H1 (cell line): Measurements from ENCODE around the gene FBXW5. TPM values are rescaled to one million over a fixed set of nuclear protein-coding genes. Genes with fewer than 3 reads are reported as not detected.

Source experiments
- CTCF ChIA-PET: fragments of 300-600 bp; sonication (Branson Sonifier 250); formaldehyde crosslinking; loops from one replicate; lab custom pipeline; 2021; ENCODE audit not compliant: partially characterized antibody; lab: Charles Lee
- POLR2A ChIA-PET: fragments of 300-600 bp; sonication (Branson Sonifier 250); formaldehyde crosslinking; loops from one replicate; lab custom pipeline; 2021; ENCODE audit warnings: inconsistent platforms; ENCODE audit not compliant: partially characterized antibody; lab: Charles Lee
- DNase-seq, 2 experiments: peaks; one replicate each; pipeline versions ENCODE4 v3.0.0 to v3.0.0-alpha.2; 2010 to 2022; ENCODE audit warnings: low spot score in 2 of 2, low read depth in 1 of 2, mixed read lengths in 1 of 2
- FAIRE-seq: peaks from 2 replicates; lab custom pipeline; 2011; peaks lifted over from hg19 to GRCh38; lab: Jason Lieb, UNC
- H2AFZ ChIP-seq: 2 replicates; pipeline ENCODE4 v1.8.1; 2012; ENCODE audit warnings: low read length, inconsistent platforms
- H2AK5ac ChIP-seq: 2 replicates; pipeline ENCODE4 v1.6.1; 2013; ENCODE audit warnings: low read depth, low read length
- H2BK120ac ChIP-seq: replicated peaks from 2 replicates; pipeline ENCODE3; 2013; ENCODE audit warnings: low read depth, low read length, inconsistent platforms
- H2BK12ac ChIP-seq: 2 replicates; pipeline ENCODE4 v1.6.1; 2013; ENCODE audit warnings: low read depth, low read length
- H2BK15ac ChIP-seq: 2 replicates; pipeline ENCODE4 v1.6.1; 2013; ENCODE audit warnings: low read length
- H2BK20ac ChIP-seq: 2 replicates; pipeline ENCODE4 v1.6.1; 2013; ENCODE audit warnings: low read length
- H2BK5ac ChIP-seq: 2 replicates; pipeline ENCODE4 v1.6.1; 2013; ENCODE audit warnings: low read depth, low read length
- H3K14ac ChIP-seq: 2 replicates; pipeline ENCODE4 v1.6.1; 2013; ENCODE audit warnings: inconsistent platforms; ENCODE audit not compliant: insufficient read length
- H3K18ac ChIP-seq: 2 replicates; pipeline ENCODE4 v1.6.1; 2013; ENCODE audit warnings: low read length; ENCODE audit errors: extremely low read depth
- H3K23ac ChIP-seq: 2 replicates; pipeline ENCODE4 v1.6.1; 2013; ENCODE audit warnings: inconsistent platforms; ENCODE audit not compliant: insufficient read length
- H3K23me2 ChIP-seq: 2 replicates; pipeline ENCODE4 v1.6.1; 2013; ENCODE audit warnings: low read depth, low read length
- H3K27ac ChIP-seq: 2 replicates; pipeline ENCODE4 v1.6.1; 2011; ENCODE audit warnings: low read depth, low read length, inconsistent platforms
- H3K27me3 ChIP-seq, 4 experiments: replicated peaks in 1 of 4; 1 replicate in 1 of 4; 2 replicates in 3 of 4; pipeline versions ENCODE4 v1.6.1 to v1.8.1; 2011 to 2013; ENCODE audit warnings: low read length in 3 of 4, mild to moderate bottlenecking in 3 of 4, inconsistent platforms in 2 of 4, mixed read lengths in 2 of 4, moderate library complexity in 1 of 4; ENCODE audit not compliant: control insufficient read depth in 3 of 4, insufficient read depth in 3 of 4; ENCODE audit errors: extremely low read depth in 1 of 4
- H3K36me3 ChIP-seq, 4 experiments: 2 replicates each; pipeline versions ENCODE4 v1.6.1 to v1.8.1; 2011 to 2013; ENCODE audit warnings: mild to moderate bottlenecking in 4 of 4, low read length in 3 of 4, moderate library complexity in 2 of 4, control low read depth in 1 of 4, inconsistent platforms in 1 of 4; ENCODE audit not compliant: insufficient read depth in 4 of 4, control insufficient read depth in 2 of 4
- H3K4ac ChIP-seq: replicated peaks from 2 replicates; pipeline ENCODE3; 2013; ENCODE audit warnings: low read length, low read depth, mixed read lengths, inconsistent platforms; ENCODE audit not compliant: insufficient read length
- H3K4me1 ChIP-seq, 4 experiments: replicated peaks in 1 of 4; 1 replicate in 1 of 4; 2 replicates in 3 of 4; pipeline versions ENCODE4 v1.6.1 to v1.8.1; 2011 to 2013; ENCODE audit warnings: low read length in 3 of 4, inconsistent platforms in 2 of 4, mixed read lengths in 1 of 4; ENCODE audit not compliant: insufficient read depth in 4 of 4, control insufficient read depth in 3 of 4
- H3K4me2 ChIP-seq, 2 experiments: 2 replicates each; pipeline versions ENCODE4 v1.6.1 to v1.8.1; 2011 to 2013; ENCODE audit warnings: low read depth in 2 of 2, low read length in 2 of 2, control low read depth in 1 of 2, inconsistent platforms in 1 of 2, mild to moderate bottlenecking in 1 of 2; ENCODE audit not compliant: insufficient read depth in 1 of 2
- H3K4me3 ChIP-seq, 4 experiments: fragments of 200-600, 300-600 bp in 1 of 4; sonication (generic), shearing (Covaris generic), sonication (Bioruptor Twin) in 1 of 4; 2 replicates each; pipeline versions ENCODE4 v1.5.1 to v1.8.1; 2011 to 2016; ENCODE audit warnings: low read length in 4 of 4, low read depth in 3 of 4, control low read depth in 2 of 4, inconsistent platforms in 2 of 4, mild to moderate bottlenecking in 2 of 4, mixed read lengths in 1 of 4, moderate library complexity in 1 of 4; ENCODE audit not compliant: insufficient read depth in 2 of 4; ENCODE audit errors: extremely low read depth in 1 of 4
- H3K56ac ChIP-seq: replicated peaks from 2 replicates; pipeline ENCODE3; 2013; ENCODE audit warnings: low read depth, mild to moderate bottlenecking, mixed read lengths, low read length, inconsistent platforms; ENCODE audit not compliant: insufficient read length
- H3K79me1 ChIP-seq: 2 replicates; pipeline ENCODE4 v1.6.1; 2013; ENCODE audit warnings: low read depth, low read length, control low read depth
- H3K79me2 ChIP-seq, 2 experiments: 2 replicates each; pipeline versions ENCODE4 v1.6.1 to v1.8.1; 2012 to 2013; ENCODE audit warnings: low read length in 2 of 2, mild to moderate bottlenecking in 2 of 2, inconsistent platforms in 1 of 2; ENCODE audit not compliant: insufficient read depth in 2 of 2, control insufficient read depth in 1 of 2
- H3K9ac ChIP-seq, 4 experiments: replicated peaks in 1 of 4; 1 replicate in 1 of 4; 2 replicates in 3 of 4; pipeline versions ENCODE4 v1.6.1 to v1.8.1; 2011 to 2013; ENCODE audit warnings: low read depth in 3 of 4, low read length in 3 of 4, control low read depth in 2 of 4, mild to moderate bottlenecking in 2 of 4, moderate library complexity in 2 of 4, inconsistent platforms in 1 of 4; ENCODE audit errors: extremely low read depth in 1 of 4
- H3K9me3 ChIP-seq, 2 experiments: 2 replicates each; pipeline versions ENCODE4 v1.6.1 to v1.8.1; 2012 to 2013; ENCODE audit warnings: mild to moderate bottlenecking in 2 of 2, moderate library complexity in 2 of 2, control low read depth in 1 of 2, inconsistent platforms in 1 of 2, low read depth in 1 of 2, low read length in 1 of 2, mixed read lengths in 1 of 2; ENCODE audit not compliant: insufficient read depth in 2 of 2
- H4K20me1 ChIP-seq, 2 experiments: replicated peaks in 1 of 2; 2 replicates each; pipeline versions ENCODE3 to v1.8.1; 2011 to 2013; ENCODE audit warnings: inconsistent platforms in 2 of 2, low read length in 2 of 2, mild to moderate bottlenecking in 1 of 2; ENCODE audit not compliant: insufficient read depth in 2 of 2, control insufficient read depth in 1 of 2
- H4K5ac ChIP-seq: 2 replicates; pipeline ENCODE4 v1.6.1; 2013; ENCODE audit warnings: low read length, low read depth, mixed read lengths, inconsistent platforms; ENCODE audit not compliant: insufficient read length
- H4K8ac ChIP-seq: 2 replicates; pipeline ENCODE4 v1.8.0; 2013; ENCODE audit warnings: mild to moderate bottlenecking, moderate library complexity, low read length, inconsistent platforms; ENCODE audit not compliant: insufficient read depth; ENCODE audit errors: extremely low read depth
- H4K91ac ChIP-seq: replicated peaks from 2 replicates; pipeline ENCODE3; 2013; ENCODE audit warnings: low read length, mixed read lengths, inconsistent platforms; ENCODE audit not compliant: insufficient read length
- ASH2L ChIP-seq: fragments of 200-600, 300-600 bp; sonication (generic); IDR thresholded peaks from one replicate; pipeline ENCODE4 v1.7.1; 2017; ENCODE audit warnings: low read length
- CHD1 ChIP-seq: IDR thresholded peaks from 2 replicates; pipeline ENCODE4 v1.6.1; 2012; ENCODE audit warnings: low read depth, low read length, improper control_type of control experiment
- EP300 ChIP-seq, 2 experiments: IDR thresholded peaks; 1 replicate in 1 of 2; 2 replicates in 1 of 2; pipeline ENCODE4 v1.6.1; 2011 to 2012; ENCODE audit warnings: low read depth in 2 of 2, low read length in 2 of 2, mild to moderate bottlenecking in 2 of 2, borderline replicate concordance in 1 of 2, inconsistent platforms in 1 of 2, moderate library complexity in 1 of 2
- JUND ChIP-seq: IDR thresholded peaks from 2 replicates; pipeline ENCODE4 v1.6.1; 2011; ENCODE audit warnings: mild to moderate bottlenecking, improper control_type of control experiment, low read length
- PHF8 ChIP-seq: fragments of 200-600 bp; sonication (generic); conservative IDR thresholded peaks from 2 replicates; pipeline ENCODE4 v1.7.1; 2012; ENCODE audit warnings: low read depth, mild to moderate bottlenecking, inconsistent platforms, low read length, moderate library complexity
- POU5F1 ChIP-seq: IDR thresholded peaks from 2 replicates; pipeline ENCODE4 v1.6.1; 2011; ENCODE audit warnings: low read depth, mild to moderate bottlenecking, low read length, moderate library complexity
- RBBP5 ChIP-seq: IDR thresholded peaks from 2 replicates; pipeline ENCODE4 v1.7.1; 2012; ENCODE audit warnings: low read depth, mild to moderate bottlenecking, inconsistent platforms, low read length, moderate library complexity, borderline replicate concordance
- SUZ12 ChIP-seq: fragments of 200-600 bp; sonication (generic); IDR thresholded peaks from 2 replicates; pipeline ENCODE4 v1.6.1; 2012; ENCODE audit warnings: mild to moderate bottlenecking, inconsistent platforms, low read length, moderate library complexity, mixed read lengths
- TCF12 ChIP-seq: IDR thresholded peaks from 2 replicates; pipeline ENCODE4 v1.6.1; 2011; ENCODE audit warnings: low read depth, mild to moderate bottlenecking, low read length
- ZNF274 ChIP-seq: IDR thresholded peaks from 2 replicates; pipeline ENCODE4 v1.7.0; 2012; ENCODE audit warnings: low read length, borderline replicate concordance; ENCODE audit errors: extremely low read depth
- WGBS, 2 experiments: shearing (Covaris generic) in 1 of 2; methylation state at CpG; one replicate each; pipeline versions ENCODE4 v1.1.6 to v1.1.7; 2013 to 2015; ENCODE audit warnings: low lambda C conversion rate in 2 of 2, mixed read lengths in 2 of 2, inconsistent platforms in 1 of 2, low coverage in 1 of 2, missing lambda C conversion rate in 1 of 2; ENCODE audit not compliant: insufficient replicate concordance in 2 of 2, insufficient coverage in 1 of 2, insufficient read length in 1 of 2; ENCODE audit errors: extremely low coverage in 1 of 2, missing lambda C conversion rate in 1 of 2; 5-methylcytosine and 5-hydroxymethylcytosine counted together
- polyA plus RNA-seq, 7 experiments: library from polyadenylated mRNA; depleted of rRNA in 3 of 7; stranded (reverse) in 5 of 7; unstranded in 2 of 7; fragments of >200 nt in 5 of 7; fragments of 200-250 nt in 2 of 7; gene quantifications; 1 replicate in 5 of 7; 2 replicates in 1 of 7; 4 replicates in 1 of 7; pipeline versions ENCODE4 v1.2.1 to v1.2.3, GENCODE V29; 2011 to 2013; ENCODE audit warnings: missing spikeins in 2 of 7, mixed read lengths in 2 of 7
- total RNA-seq: library from RNA; stranded (reverse); fragmentation: NEBNext Ultra II Directional; extraction: Animal tissue kit (Norgen Biotek cat#: 25700); gene quantifications from 2 replicates; pipeline ENCODE4 v1.2.1, GENCODE V29; 2021
- TF ChIP-seq, protein P1 (sequence below): IDR thresholded peaks from 2 replicates; pipeline ENCODE4 v1.6.1; 2011; ENCODE audit warnings: low read length, improper control_type of control experiment

FBXW5 gene
- total and polyA plus RNA-seq, 2 of the 8 experiments (the other 6 are each of a cell fraction or from before 2014, with no cell fraction given), result 49.0 to 71.0 TPM

DNA sequence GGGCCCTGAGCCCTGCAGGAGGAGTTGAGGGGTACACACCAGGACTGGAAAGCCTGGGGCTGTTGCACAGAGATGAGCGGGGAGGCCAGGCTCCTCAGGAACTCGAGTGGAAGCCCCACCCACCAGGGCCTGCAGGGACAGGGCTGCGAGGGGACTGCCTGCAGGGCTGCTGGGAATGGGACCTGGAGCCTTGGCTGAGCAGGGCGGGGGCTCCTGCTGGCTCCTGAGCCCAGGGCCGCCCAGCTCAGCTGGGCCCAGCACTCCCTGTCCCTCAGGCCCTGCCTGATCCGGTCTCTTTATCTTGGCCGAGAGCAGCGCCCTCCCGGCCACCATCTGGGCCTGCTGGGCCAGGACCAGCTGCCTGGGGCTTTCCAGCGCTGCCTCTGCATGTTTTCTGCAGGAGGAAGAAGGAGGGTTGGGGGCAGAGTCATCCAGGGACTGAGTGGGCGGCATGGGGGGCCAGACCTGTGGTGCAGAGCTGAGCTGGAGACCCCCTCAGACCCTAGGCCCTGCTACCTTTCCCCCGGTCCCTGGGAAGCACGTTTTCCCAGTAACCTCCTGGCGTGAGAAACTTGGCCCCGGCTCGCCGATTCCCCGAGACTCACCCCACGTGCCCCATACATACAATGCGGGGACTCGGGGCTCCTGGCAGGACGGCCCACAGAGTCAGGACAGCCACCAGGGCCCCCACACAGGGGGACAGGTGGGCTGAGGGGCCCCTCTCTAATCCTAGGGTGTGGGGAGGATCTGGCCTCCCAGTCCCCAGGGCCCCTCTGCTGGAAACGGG lies 16.9 kb upstream of the FBXW5 start:
- Histone ChIP-seq H3K36me3 (no peaks in the 10 kb centered on the region), H2BK12ac (peak overlapping the region; percentile 60; the same call in 1 of the 2 replicates), H3K27me3 (no peaks in the 10 kb centered on the region), H3K23ac (no peak overlapping the region), H3K14ac (no peak overlapping the region), H3K9me3 (no peaks in the 10 kb centered on the region), H3K4ac (no peak overlapping the region), H4K8ac (no peak overlapping the region), H3K18ac (no peak overlapping the region), H3K56ac (no peak overlapping the region), H4K91ac (no peak overlapping the region), H3K79me1 (no peaks in the 10 kb centered on the region; the same call in 1 of the 2 replicates), H3K23me2 (peaks cover 11% of the 10 kb centered on the region; the same call in 1 of the 2 replicates), H2BK5ac (no peak overlapping the region), H2BK15ac (no peak overlapping the region), H3K4me2 (no peak overlapping the region), H2AK5ac (no peak overlapping the region), H3K27ac (no peak overlapping the region), H3K9ac (no peak overlapping the region), H4K5ac (no peak overlapping the region), H2AFZ (no peak overlapping the region), H3K4me1 (peaks cover 0 to 9% (median 5%) of the 10 kb centered on the region in 4 experiments; a peak in 5 of 7 replicates), H3K4me3 (no peak overlapping the region), H2BK120ac (no peak overlapping the region), H2BK20ac (no peak overlapping the region; the same call in 1 of the 2 replicates), H4K20me1 (peaks cover 0 to 4% of the 10 kb centered on the region in 2 experiments), H3K79me2 (no peaks in the 10 kb centered on the region)
- FAIRE-seq (no peak), DNase-seq (no peak)
- ChIA-PET POLR2A (interaction anchor here (1.5 kb wide), 1 partner anchor 23 kb away, joined by 3 read pairs; no protein-coding TSS in a partner anchor), CTCF (interaction anchor here (1.3 to 5.6 kb wide), 4 partner anchors 13 to 74 kb away, joined by 6 to 32 read pairs (median 20); partner anchors contain the start of gene PTGDS)
- WGBS, 2 experiments, result 89% methylated on average over 21 of the region's 23 CpGs; no CpG with 5 or more reads in 1 of the 2 experiments
- no peak for TF ChIP-seq ASH2L
- TF ChIP-seq, protein P1, sequence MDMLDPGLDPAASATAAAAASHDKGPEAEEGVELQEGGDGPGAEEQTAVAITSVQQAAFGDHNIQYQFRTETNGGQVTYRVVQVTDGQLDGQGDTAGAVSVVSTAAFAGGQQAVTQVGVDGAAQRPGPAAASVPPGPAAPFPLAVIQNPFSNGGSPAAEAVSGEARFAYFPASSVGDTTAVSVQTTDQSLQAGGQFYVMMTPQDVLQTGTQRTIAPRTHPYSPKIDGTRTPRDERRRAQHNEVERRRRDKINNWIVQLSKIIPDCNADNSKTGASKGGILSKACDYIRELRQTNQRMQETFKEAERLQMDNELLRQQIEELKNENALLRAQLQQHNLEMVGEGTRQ, result no peak
- no peak for TF ChIP-seq PHF8
- no peak for TF ChIP-seq JUND
- no peak for TF ChIP-seq POU5F1
- no peak for TF ChIP-seq ZNF274
- TF ChIP-seq EP300 (IDR thresholded peaks at IDR 0.05; ENCODE audit: borderline replicate concordance in 1 of 2, low read depth in 2 of 2, low read length in 2 of 2), result no peak
- no peak for TF ChIP-seq SUZ12
- TF ChIP-seq CHD1, result no peak
- TF ChIP-seq RBBP5, result no peak
- no peak for TF ChIP-seq TCF12
